Stimulated activated CD4-positive, alpha-beta T cell treated with anti-CD3 and anti-CD28 coated beads, Interleukin-4, amount 100 ng/mL, for 24 hours (primary cell): ENCODE data around the gene CLHC1.
"Not testable (repeated sequence)": the region's sequence is repeated elsewhere in the genome, so short reads cannot be mapped to it uniquely, and the experiment has no call there.

Experiments
- DNase-seq: peaks from one replicate; pipeline ENCODE4 v3.0.0-alpha.2; 2020

CLHC1 gene

DNA sequence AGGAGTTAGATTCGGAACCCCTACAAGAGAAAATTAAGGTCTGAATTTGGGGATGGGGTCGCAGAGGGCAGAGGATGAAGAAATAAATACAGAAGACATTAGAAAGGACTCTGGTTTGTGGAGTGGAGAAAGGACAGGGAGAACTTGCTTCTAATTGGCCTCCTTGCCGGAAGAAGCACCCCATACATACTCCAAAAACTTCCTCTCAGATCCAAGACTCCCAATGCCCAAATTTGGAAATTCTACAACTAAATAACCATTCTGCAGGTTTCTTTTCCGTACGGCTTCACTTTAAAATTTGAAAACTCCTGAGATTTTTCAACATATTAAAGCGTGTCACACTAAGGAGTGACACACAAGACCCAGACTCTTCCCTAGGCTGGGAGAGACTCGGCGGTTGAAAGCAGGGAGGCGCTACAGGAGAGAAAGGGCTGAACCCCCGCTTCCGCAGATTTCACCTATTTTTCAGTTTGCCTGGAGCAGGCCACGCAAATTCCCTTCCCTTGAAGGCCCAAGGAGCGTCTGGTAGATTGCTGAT, 478 bp downstream of the CLHC1 start:
- DNase-seq: no peak

DNA sequence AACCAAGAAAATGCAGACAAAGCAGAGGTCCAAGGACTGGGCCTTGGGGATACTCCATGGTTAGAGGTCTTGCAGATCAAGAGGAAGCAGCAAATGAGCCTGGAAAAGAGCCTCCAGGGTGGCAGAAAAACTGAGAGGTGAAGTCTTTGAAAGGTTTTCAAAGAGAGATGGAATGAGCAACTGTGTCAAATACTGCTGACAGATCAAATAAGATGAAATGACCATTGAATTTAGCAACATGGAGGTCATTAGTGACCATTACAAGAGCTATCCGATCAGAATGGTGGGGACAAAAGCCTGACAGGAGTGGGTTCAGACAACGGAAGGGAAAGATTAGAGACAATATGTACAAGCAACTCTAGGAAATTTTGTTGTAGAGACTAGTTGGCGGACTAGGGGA, 1.5 kb downstream of the CLHC1 start:
- no peak for DNase-seq

DNA sequence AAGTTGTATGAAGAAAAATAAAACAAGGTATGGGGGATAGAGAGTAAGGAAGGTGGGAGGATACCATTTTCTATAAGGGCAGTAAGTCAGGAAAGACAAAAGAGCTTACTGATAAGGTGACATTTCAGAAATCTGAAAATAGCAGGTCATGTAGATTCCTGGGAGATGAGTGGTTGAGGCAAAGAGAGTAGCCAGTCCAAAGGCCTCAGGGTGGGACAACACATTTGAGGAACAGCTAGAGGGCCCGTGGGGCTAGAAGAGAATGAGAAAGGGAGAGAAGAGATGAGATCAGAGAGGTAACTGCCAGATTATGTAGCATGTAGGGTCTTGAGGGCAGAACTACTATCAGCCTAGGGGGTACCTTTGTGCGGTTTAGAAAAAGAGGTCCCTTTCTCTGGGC, 2.9 kb downstream of the CLHC1 start:
- no peak for DNase-seq

- DNase-seq: no peak
These were observed 3.9 kb downstream of the CLHC1 start for GRCh38 chr2:55228226-55228563.

- DNase-seq: not testable (repeated sequence)
These were observed 4.5 kb downstream of the CLHC1 start for GRCh38 chr2:55227437-55228225.

DNA sequence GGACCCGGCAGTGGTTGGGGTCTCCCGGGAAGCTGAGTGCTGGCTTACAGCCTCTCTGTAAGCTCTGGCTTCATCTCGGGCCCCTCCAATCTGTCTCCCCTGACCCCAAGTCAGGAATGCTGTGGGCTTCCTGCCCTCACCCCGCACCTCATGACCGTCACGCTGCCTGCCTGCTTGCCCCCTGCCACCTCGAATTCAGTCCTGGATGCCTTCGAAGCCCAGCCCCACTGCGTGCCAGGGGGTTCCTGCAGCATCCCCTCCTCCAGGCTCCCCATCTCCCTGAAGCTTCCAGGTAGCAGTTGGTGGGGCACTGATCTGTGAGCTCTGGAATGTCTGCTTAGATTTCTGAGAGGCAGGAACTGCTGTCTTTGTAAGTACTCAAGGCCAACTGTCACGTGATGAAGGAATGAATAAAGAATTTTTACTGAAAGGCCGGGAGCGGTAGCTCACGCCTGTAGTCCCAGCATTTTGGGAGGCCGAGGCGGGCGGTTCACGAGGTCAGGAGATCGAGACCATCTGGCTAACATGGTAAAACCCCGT, 6.5 kb downstream of the CLHC1 start:
- no peak for DNase-seq

- no peak for DNase-seq
These were observed 7.3 kb downstream of the CLHC1 start for GRCh38 chr2:55224761-55225261.

- DNase-seq: no peak
These were observed 7.9 kb downstream of the CLHC1 start for GRCh38 chr2:55223958-55224760.

- DNase-seq: no peak
These were observed 18.3 kb downstream of the CLHC1 start for GRCh38 chr2:55213822-55214221.

- no peak for DNase-seq
These were observed 27.1 kb downstream of the CLHC1 start for GRCh38 chr2:55204950-55205349.

DNA sequence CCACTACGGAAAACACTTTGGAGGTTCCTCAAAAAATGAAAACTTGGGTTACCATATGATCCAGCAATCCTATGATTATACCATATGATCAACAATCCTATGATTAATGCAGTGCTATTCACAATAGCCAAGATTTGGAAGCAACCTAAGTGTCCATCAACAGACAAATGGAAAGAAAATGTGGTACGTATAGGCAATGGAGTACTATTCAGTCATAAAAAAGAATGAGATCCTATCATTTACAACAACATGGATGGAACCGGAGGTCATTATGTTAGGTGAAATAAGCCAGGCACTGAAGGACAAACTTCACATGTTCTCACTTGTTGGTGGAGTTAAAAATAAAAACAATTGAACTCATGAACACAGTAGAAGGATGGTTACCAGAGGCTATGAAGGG, 27.6 kb downstream of the CLHC1 start:
- no peak for DNase-seq

GRCh38 chr2:55200416-55200815, 31.7 kb downstream of the CLHC1 start:
- no peak for DNase-seq

GRCh38 chr2:55196526-55196925, 35.6 kb downstream of the CLHC1 start:
- no peak for DNase-seq

- not testable (repeated sequence) for DNase-seq
These were observed 40.2 kb downstream of the CLHC1 start for GRCh38 chr2:55191888-55192287.

GRCh38 chr2:55186837-55187236, 45.3 kb downstream of the CLHC1 start:
- DNase-seq: not testable (repeated sequence)

GRCh38 chr2:55180374-55180773, 51.7 kb downstream of the CLHC1 start:
- no peak for DNase-seq

DNA sequence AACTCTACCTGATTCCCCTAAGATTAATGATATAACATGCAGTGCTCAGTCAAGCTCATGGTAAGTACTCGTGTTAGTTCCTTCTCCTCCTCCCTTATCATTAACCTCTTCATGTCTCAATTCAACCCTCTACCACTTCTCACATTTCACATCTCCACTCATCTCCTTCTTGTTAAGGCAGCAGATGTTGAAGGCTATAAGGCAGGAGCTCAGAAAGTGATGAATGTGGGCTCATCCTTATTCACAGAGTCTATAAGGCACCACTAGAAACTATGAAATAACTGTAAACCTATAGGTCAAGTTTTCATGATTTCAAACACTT, 56.0 kb downstream of the CLHC1 start:
- DNase-seq: no peak

DNA sequence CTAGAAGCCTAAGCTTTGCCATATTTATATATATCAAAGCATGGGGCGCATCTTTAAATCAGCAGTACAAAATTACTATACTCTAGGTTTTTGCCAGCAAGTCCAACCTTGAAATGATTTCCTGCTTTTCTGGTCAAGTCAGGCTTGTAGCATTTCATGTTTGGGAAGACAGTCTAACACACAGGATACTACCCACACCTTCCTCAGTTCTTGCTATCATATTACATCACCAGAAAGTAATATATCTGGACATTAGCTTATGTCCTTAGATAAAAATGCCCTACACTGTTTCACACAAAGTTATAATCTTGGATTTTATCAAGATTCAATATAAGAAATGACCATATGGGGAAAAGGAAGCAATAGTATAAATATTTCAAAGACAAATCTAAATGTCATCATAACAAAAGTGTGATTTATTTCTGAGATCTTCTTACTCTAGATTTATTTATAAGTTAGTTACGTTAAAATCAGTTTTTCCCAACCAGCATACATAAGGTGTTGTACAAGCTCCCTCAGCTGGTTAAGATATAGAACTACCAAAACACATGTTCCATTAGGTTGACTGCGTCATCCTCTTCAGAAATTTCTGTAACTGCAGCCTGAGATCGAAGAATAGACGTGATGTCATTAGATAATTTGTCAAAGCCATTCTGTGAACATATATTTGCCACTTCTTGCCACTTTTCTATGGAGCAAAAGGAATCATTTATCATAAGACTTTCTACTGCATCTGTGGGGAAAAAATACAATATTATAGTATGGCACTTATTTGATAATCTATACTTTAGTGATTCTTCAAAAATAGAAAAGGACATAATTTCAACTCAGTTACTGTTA, 56.6 kb downstream of the CLHC1 start:
- no peak for DNase-seq

DNA sequence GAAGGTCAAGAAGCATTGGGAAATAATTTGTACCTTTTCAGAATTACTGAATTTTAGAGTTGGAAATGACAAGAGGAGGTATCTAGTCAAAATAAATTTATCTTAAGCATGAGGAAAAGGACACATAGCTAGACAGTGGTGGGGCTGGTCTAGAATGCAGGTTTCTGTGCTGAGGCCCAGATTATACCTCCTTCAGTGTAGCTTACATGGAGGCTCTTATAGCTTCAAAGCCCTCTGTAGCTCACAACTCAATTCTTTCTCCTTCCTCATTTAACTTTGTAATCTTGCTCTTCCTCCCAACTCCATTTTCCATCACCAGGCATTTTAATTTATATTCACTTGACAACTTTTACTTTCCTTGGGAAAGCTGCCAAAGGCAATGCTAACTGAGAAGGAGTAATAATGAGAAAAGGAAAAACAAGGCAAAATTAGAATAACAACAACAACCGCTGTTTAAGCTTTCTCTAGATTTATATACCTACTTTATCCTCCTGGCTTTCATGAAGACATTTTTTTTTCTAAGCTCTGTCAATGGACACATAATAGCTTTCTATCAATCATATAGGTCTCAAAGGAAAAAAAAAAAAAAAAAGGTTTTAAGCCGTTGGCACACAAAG, 58.5 kb downstream of the CLHC1 start:
- no peak for DNase-seq

DNA sequence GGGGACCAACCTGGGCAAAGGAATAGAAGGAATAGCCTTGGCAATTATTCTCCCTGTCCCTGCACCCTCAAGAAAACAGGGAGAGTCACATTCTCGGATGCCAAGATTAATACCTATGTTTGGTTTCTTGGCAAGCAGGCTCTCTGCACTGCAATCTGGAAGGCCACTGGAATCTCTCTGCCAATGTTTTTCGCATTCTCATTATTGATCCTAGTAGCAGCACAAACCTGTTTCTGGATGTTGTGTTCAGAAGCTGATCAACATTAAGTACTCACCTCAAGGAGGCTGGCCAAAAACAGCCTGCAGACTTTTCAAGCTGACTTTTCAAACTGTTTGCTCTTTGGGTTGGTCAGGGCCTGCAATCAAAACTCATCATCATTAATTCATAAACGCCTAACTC, 62.2 kb downstream of the CLHC1 start:
- DNase-seq: no peak

GRCh38 chr2:55169359-55169758, 62.7 kb downstream of the CLHC1 start:
- no peak for DNase-seq
